Heart left ventricle (tissue), 16 donors: Measurements from ENCODE around the gene ATP6V1G1. TPM values are rescaled to one million over a fixed set of nuclear protein-coding genes. Genes with fewer than 3 reads are reported as not detected.

ENCODE experiments used
- ATAC-seq, 4 donors: fragments of 200-7000 bp; cut with Tn5 transposase; one replicate each; pipeline ENCODE4 v1.9.1; 2020 to 2022; ENCODE audit warnings: moderate library complexity in 4 of 4, mild to moderate bottlenecking in 3 of 4, moderate number of reproducible peaks in 1 of 4
- DNase-seq, 5 donors: peaks; one replicate each; pipeline ENCODE4 v3.0.0-alpha.2; 2020
- H3K27ac ChIP-seq, 12 donors: fragments of 200-600 bp; sonication (generic) in 4 of 12; one replicate each; pipeline versions ENCODE4 v1.5.0 to v1.8.0; 2016 to 2022; ENCODE audit warnings: mild to moderate bottlenecking in 2 of 12
- H3K27me3 ChIP-seq, 9 donors: fragments of 200-600 bp; sonication (generic) in 2 of 9; one replicate each; pipeline versions ENCODE4 v1.5.1 to v1.8.0; 2016 to 2022; ENCODE audit warnings: mild to moderate bottlenecking in 3 of 9
- H3K36me3 ChIP-seq, 9 donors: fragments of 200-600 bp; sonication (generic) in 2 of 9; one replicate each; pipeline versions ENCODE4 v1.5.0 to v1.8.0; 2018 to 2022; ENCODE audit warnings: mild to moderate bottlenecking in 2 of 9
- H3K4me1 ChIP-seq, 12 donors: fragments of 200-600 bp; sonication (generic) in 4 of 12; one replicate each; pipeline versions ENCODE4 v1.5.0 to v1.8.0; 2016 to 2022; ENCODE audit warnings: mild to moderate bottlenecking in 3 of 12
- H3K4me3 ChIP-seq, 12 donors: fragments of 200-600 bp; sonication (generic) in 4 of 12; one replicate each; pipeline versions ENCODE4 v1.5.0 to v1.8.0; 2017 to 2022; ENCODE audit warnings: mild to moderate bottlenecking in 9 of 12, moderate library complexity in 4 of 12
- H3K9me3 ChIP-seq, 12 donors: fragments of 200-600 bp; sonication (generic) in 4 of 12; one replicate each; pipeline versions ENCODE4 v1.5.0 to v1.8.0; 2016 to 2022; ENCODE audit warnings: mild to moderate bottlenecking in 1 of 12
- CTCF ChIP-seq, 12 donors: fragments of 200-600 bp; sonication (generic) in 4 of 12; IDR thresholded peaks; one replicate each; pipeline versions ENCODE4 v1.5.0 to v1.8.0; 2018 to 2022; ENCODE audit warnings: antibody characterized with exemption in 12 of 12, mild to moderate bottlenecking in 5 of 12
- POLR2A ChIP-seq, 2 donors: fragments of 450-650 bp; IDR thresholded peaks; one replicate each; pipeline ENCODE4 v1.6.1; 2017; ENCODE audit warnings: antibody characterized with exemption in 2 of 2, mild to moderate bottlenecking in 2 of 2, moderate library complexity in 2 of 2
- WGBS, 4 donors: extraction: QIAGEN DNeasy Blood & Tissue Kit in 2 of 4; methylation state at CpG; one replicate each; pipeline versions ENCODE4 v1.1.5 to v1.1.7; 2013 to 2018; 5-methylcytosine and 5-hydroxymethylcytosine counted together
- intact Hi-C, 10 donors: fragments of 100-400 bp; cut with DNase I; formaldehyde crosslinking; loops; one replicate each; pipeline versions ENCODE4 v1.11.1 to v1.14.2; 2022
- polyA plus RNA-seq, 2 donors: library from polyadenylated mRNA; stranded (reverse); fragments of 200-250 nt; gene quantifications; one replicate each; pipeline ENCODE4 v1.2.3, GENCODE V29; 2013
- total RNA-seq, 9 donors: library from RNA; depleted of rRNA in 2 of 9; stranded (reverse); fragments of >200 nt in 2 of 9; fragmentation: NEBNext Ultra II Directional in 3 of 9; extraction: Animal tissue kit (Norgen Biotek cat#: 25700) in 3 of 9; gene quantifications; one replicate each; pipeline versions ENCODE4 v1.1.0 to v1.2.4, GENCODE V29; 2016 to 2023
- donor health status: ischemic (EF 13 %, LVEDD 7.1; RV severe dilation, severe dysfunction).
- donor health status: healthy with polysubstance abuse.
- donor health status: DM: no; HTN: yes; CAD: no.
- donor health status: DM: no; HTN: no; CAD: no.
- donor health status: ischemic (EF 25% LVEDD 6.9; RV normal size, moderate dysfunction).
- donor health status: ischemic (EF 25% LVEDD 5.7; RV mildly dilated, moderate dysfunction).
- donor health status: healthy.
- donor health status: DM: yes; HTN: yes; CAD: no.
- donor health status: ischemic (EF 35%, LVEDD 5.7; RV mildly dilated, moderate dysfunction).
- donor health status: nonischemic (EF 11% LVEDD 7.7; RV severe dilation, severe dysfunction).
- donor health status: DM: yes; HTN: yes; CAD: no.
- donor health status: PGD.
- donor health status: ischemic (EF 29% LVEDD 5.4; RV normal size, mild dysfunction).
- donor health status: nonischemic (EF 23%, LVEDD 6.1; RV moderate dilation, normal function).

The ATP6V1G1 gene
- total and polyA plus RNA-seq, 11 donors, result 58.1 to 136 (median 70.7) TPM

GRCh38 chr9:114603248-114603647 lies 15.7 kb downstream of the ATP6V1G1 start:
- H3K4me1 ChIP-seq, result peaks cover 0 to 16% (median 7%) of the 10 kb centered on the region in 12 donors
- intact Hi-C loops, result loop anchor here in 1 of 10 donors (10.0 kb wide), 1 partner anchor 108 kb away; no protein-coding TSS in a partner anchor
- peaks cover 0 to 12% (median 2%) of the 10 kb centered on the region in 12 donors for H3K9me3 ChIP-seq
- H3K27me3 ChIP-seq, result no peaks in the 10 kb centered on the region
- no peak for TF ChIP-seq CTCF (IDR thresholded peaks at IDR 0.05)
- TF ChIP-seq POLR2A (IDR thresholded peaks at IDR 0.05), result no peak
- 92 to 96% (median 94%) methylated on average over 4 of the region's 4 CpGs for WGBS, 4 donors
- no peak overlapping the region for H3K4me3 ChIP-seq
- peaks cover 0 to 31% (median 22%) of the 10 kb centered on the region in 9 donors for H3K36me3 ChIP-seq
- no peak for DNase-seq
- ATAC-seq, result no peak
- no peak overlapping the region for H3K27ac ChIP-seq

DNA sequence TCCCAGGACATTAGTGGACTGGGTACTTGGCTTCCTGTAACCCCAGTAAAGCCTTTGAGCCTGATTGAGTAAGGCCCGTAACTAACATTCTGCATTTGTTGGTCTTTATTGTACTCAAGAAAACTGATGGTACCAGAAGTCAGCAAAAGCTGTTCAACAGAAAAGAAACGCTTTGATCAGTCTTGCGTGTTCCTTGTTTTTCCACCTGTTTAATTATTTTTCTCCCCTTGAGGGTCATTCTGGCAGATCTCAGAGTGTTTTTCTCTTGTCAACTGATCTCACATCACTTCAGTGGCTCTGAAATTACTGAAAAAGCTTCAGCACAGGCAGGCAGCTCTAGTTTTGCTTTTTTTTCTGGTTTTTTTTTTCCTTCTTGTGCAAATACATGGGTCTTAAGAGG lies 17.4 kb downstream of the ATP6V1G1 start:
- 94 to 97% (median 95%) methylated on average over 3 of the region's 3 CpGs for WGBS, 4 donors
- no peak for TF ChIP-seq POLR2A (IDR thresholded peaks at IDR 0.05)
- no peak for TF ChIP-seq CTCF (IDR thresholded peaks at IDR 0.05)
- ATAC-seq, result no peak

DNA sequence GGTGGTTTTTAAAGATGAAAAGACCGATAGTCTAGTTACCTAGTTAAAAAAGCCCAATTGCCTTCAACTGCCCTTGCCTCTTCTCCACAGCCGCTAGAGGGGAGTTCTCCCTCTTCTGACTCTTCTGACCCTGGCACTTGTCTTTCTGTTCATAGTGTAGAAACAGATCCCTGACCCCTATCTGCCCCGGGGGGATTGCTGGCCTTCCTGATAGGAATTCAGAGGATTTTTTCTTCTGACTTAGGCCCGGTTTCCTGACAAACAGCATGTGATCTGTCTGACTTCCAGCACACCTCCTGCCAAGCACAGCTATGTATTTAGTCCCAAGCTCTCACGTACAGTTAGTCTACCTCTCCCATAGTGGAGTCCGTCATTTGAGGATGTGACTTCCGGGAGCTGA lies 18.5 kb downstream of the ATP6V1G1 start:
- peaks cover 0 to 11% (median 2%) of the 10 kb centered on the region in 12 donors for H3K9me3 ChIP-seq
- WGBS, 4 donors, result 46 to 57% (median 50%) methylated on average over 7 of the region's 7 CpGs
- TF ChIP-seq CTCF (IDR thresholded peaks at IDR 0.05) (no peak), POLR2A (IDR thresholded peaks at IDR 0.05) (no peak)
- no peak for DNase-seq
- H3K27ac ChIP-seq, result no peak overlapping the region
- H3K4me1 ChIP-seq, result peaks cover 0 to 21% (median 11%) of the 10 kb centered on the region in 12 donors
- H3K36me3 ChIP-seq, result peaks cover 0 to 3% (median 0%) of the 10 kb centered on the region in 9 donors
- H3K27me3 ChIP-seq, result no peaks in the 10 kb centered on the region
- no peak overlapping the region for H3K4me3 ChIP-seq
- ATAC-seq, result peak in 1 of 4 donors; percentile 30
- intact Hi-C loops, result loop anchor here in 1 of 10 donors (10.0 kb wide), 1 partner anchor 111 kb away; no protein-coding TSS in a partner anchor

More for the DNA sequence above, 17.4 kb downstream of the ATP6V1G1 start:
- Histone ChIP-seq H3K27me3 (no peaks in the 10 kb centered on the region), H3K4me1 (peaks cover 0 to 13% (median 7%) of the 10 kb centered on the region in 12 donors), H3K36me3 (peaks cover 0 to 13% (median 5%) of the 10 kb centered on the region in 9 donors), H3K4me3 (no peak overlapping the region), H3K27ac (no peak overlapping the region), H3K9me3 (peaks cover 0 to 12% (median 2%) of the 10 kb centered on the region in 12 donors)
- DNase-seq, result no peak
- intact Hi-C loops, result loop anchor here in 1 of 10 donors (10.0 kb wide), 1 partner anchor 110 kb away; no protein-coding TSS in a partner anchor

DNA sequence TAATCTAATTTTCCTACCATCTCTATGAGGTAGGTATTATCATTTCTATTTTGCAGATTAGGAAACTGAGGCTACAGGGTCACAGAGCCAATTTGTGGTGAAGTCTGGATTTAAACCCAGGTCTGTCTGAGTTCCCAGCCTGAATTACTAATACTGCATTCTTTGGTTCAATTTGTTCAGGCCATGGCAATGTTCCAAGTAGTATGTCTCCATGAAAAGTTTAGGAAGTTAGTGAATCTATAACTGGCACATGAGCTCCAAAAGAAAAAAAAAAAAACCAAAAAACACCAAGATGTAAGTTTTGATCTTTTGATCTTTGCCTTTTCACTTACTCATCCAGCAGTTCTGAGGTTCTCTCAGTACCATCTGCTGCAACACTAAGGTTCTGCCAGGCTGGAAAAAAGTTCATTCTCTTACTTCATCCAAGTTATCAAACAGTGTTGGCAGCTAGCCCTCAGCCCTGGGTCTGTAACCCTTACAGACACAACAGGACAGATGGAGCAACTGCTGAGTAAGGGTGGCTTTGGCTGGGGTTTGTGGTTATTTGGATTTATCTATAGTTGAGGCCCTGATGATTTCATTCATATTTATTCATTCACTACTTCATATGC lies 19.1 kb downstream of the ATP6V1G1 start:
- peak; percentile 38 to 53 (median 52) for ATAC-seq
- H3K36me3 ChIP-seq, result no peaks in the 10 kb centered on the region
- no peak overlapping the region for H3K4me3 ChIP-seq
- TF ChIP-seq POLR2A (IDR thresholded peaks at IDR 0.05) (no peak), CTCF (IDR thresholded peaks at IDR 0.05) (no peak)
- peak in 4 of 5 donors; percentile 45 to 66 (median 56) for DNase-seq
- H3K27ac ChIP-seq, result no peak overlapping the region
- H3K4me1 ChIP-seq, result peaks cover 0 to 21% (median 11%) of the 10 kb centered on the region in 12 donors
- peaks cover 0 to 6% (median under 1%) of the 10 kb centered on the region in 12 donors for H3K9me3 ChIP-seq
- intact Hi-C loops, result loop anchor here in 1 of 10 donors (10.0 kb wide), 1 partner anchor 112 kb away; no protein-coding TSS in a partner anchor
- H3K27me3 ChIP-seq, result no peaks in the 10 kb centered on the region
